ENCODE measurements around the gene PDC. TPM values are rescaled to one million over a fixed set of nuclear protein-coding genes. Genes with fewer than 3 reads are reported as not detected.
A peak's percentile ranks its signal among the peaks of the same experiment; 100 is the strongest.

The PDC gene
- total and polyA plus RNA-seq, 9 of the 15 experiments (the other 6 are each of a cell fraction or from before 2014, with no cell fraction given): not detected

DNA sequence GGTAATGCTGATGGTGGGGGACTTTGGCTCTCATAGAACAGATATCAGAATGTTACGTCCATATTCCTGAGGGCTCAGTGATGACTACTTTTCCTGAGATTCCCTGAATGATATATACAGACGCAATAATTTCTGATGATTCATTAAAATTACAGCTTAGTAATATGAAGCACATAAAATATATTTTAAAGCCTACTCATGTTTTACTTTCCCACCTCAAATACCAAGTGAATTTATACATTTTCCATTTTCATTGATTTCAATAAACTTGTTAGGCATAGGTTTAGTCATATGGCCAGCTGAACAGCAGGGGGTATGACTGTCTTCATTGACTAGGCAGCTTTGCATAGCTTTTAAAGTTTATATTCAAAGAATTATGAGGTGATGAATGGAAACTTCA lies 26.2 kb upstream of the PDC start:
- ATAC-seq: no peak
- CTCF ChIA-PET (ENCODE audit: low intra/inter-chr PET ratio): no interaction called here
- POLR2A ChIA-PET: no interaction called here

GRCh38 chr1:186486061-186486460 lies 25.1 kb upstream of the PDC start:
- ChIA-PET CTCF (ENCODE audit: low intra/inter-chr PET ratio) (no interaction called here), POLR2A (no interaction called here)
- FAIRE-seq (no peak), ATAC-seq (no peak), DNase-seq (ENCODE audit: extremely low read depth in 1 of 4, low spot score in 3 of 4) (no peak)
- H3K36me3 ChIP-seq (ENCODE audit: control insufficient read depth, insufficient read depth, low read length): no peaks in the 10 kb centered on the region
- WGBS (ENCODE audit: insufficient coverage, low coverage, missing lambda C conversion rate): 3% methylated on average over 1 of the region's 1 CpG
- no peaks in the 10 kb centered on the region for H3K79me2 ChIP-seq (ENCODE audit: control insufficient read depth, insufficient read depth, low read length)
- no peaks in the 10 kb centered on the region for H3K27me3 ChIP-seq (ENCODE audit: control insufficient read depth in 2 of 2, insufficient read depth in 2 of 2, low read length in 2 of 2)
- no peak overlapping the region for H2AFZ ChIP-seq (ENCODE audit: low read depth, low read length)
- H3K27ac ChIP-seq (ENCODE audit: extremely low read depth, low read depth, low read length): no peak overlapping the region
- no peak overlapping the region for H3K4me3 ChIP-seq
- intact Hi-C loops (cut with micrococcal nuclease) (no loop called here), in situ Hi-C loops (cut with MboI) (loop anchor here (10.0 kb wide), 1 partner anchor 499 kb away; no protein-coding TSS in a partner anchor)
- no peaks in the 10 kb centered on the region for H3K4me1 ChIP-seq (replicated peaks in 1 of 2; ENCODE audit: control insufficient read depth in 2 of 2, insufficient read depth in 2 of 2, low read length in 2 of 2)
- H3K9ac ChIP-seq (ENCODE audit: insufficient read depth in 1 of 2, low read depth in 2 of 2, low read length in 2 of 2): no peak overlapping the region
- no TSS peak for BruUV-seq (replicated peaks)
- no peak overlapping the region for H3K4me2 ChIP-seq (ENCODE audit: insufficient read depth, low read length)
- no peaks in the 10 kb centered on the region for H3K9me1 ChIP-seq (ENCODE audit: control insufficient read depth, insufficient read depth, low read length)
- no peaks in the 10 kb centered on the region for H4K20me1 ChIP-seq (replicated peaks; ENCODE audit: control insufficient read depth, insufficient read depth, low read length)
- no peaks in the 10 kb centered on the region for H3K9me3 ChIP-seq (replicated peaks; ENCODE audit: control insufficient read depth, insufficient read depth, low read depth, low read length)
- TF ChIP-seq ESRRB (CRISPR knock-in tag; IDR thresholded peaks at IDR 0.05; ENCODE audit: borderline replicate concordance): no peak
- TF ChIP-seq, protein P1, sequence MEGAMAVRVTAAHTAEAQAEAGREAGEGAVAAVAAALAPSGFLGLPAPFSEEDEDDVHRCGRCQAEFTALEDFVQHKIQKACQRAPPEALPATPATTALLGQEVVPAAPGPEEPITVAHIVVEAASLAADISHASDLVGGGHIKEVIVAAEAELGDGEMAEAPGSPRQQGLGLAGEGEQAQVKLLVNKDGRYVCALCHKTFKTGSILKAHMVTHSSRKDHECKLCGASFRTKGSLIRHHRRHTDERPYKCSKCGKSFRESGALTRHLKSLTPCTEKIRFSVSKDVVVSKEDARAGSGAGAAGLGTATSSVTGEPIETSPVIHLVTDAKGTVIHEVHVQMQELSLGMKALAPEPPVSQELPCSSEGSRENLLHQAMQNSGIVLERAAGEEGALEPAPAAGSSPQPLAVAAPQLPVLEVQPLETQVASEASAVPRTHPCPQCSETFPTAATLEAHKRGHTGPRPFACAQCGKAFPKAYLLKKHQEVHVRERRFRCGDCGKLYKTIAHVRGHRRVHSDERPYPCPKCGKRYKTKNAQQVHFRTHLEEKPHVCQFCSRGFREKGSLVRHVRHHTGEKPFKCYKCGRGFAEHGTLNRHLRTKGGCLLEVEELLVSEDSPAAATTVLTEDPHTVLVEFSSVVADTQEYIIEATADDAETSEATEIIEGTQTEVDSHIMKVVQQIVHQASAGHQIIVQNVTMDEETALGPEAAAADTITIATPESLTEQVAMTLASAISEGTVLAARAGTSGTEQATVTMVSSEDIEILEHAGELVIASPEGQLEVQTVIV (CRISPR knock-in tag; IDR thresholded peaks at IDR 0.05; ENCODE audit: borderline replicate concordance): no peak
- TF ChIP-seq, protein P2, sequence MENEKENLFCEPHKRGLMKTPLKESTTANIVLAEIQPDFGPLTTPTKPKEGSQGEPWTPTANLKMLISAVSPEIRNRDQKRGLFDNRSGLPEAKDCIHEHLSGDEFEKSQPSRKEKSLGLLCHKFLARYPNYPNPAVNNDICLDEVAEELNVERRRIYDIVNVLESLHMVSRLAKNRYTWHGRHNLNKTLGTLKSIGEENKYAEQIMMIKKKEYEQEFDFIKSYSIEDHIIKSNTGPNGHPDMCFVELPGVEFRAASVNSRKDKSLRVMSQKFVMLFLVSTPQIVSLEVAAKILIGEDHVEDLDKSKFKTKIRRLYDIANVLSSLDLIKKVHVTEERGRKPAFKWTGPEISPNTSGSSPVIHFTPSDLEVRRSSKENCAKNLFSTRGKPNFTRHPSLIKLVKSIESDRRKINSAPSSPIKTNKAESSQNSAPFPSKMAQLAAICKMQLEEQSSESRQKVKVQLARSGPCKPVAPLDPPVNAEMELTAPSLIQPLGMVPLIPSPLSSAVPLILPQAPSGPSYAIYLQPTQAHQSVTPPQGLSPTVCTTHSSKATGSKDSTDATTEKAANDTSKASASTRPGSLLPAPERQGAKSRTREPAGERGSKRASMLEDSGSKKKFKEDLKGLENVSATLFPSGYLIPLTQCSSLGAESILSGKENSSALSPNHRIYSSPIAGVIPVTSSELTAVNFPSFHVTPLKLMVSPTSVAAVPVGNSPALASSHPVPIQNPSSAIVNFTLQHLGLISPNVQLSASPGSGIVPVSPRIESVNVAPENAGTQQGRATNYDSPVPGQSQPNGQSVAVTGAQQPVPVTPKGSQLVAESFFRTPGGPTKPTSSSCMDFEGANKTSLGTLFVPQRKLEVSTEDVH (IDR thresholded peaks at IDR 0.05; ENCODE audit: low read depth, partially characterized antibody): no peak
- TF ChIP-seq RFX7 (CRISPR knock-in tag; IDR thresholded peaks at IDR 0.05): no peak
- TF ChIP-seq RBM25 (IDR thresholded peaks at IDR 0.05; ENCODE audit: low read depth, low read length, severe bottlenecking): no peak

More for the DNA sequence above, 26.2 kb upstream of the PDC start:
- peak; percentile 35; the same call in 1 of the 2 replicates for TF ChIP-seq ZNF316 (IDR thresholded peaks at IDR 0.05)
- TF ChIP-seq, protein P3, sequence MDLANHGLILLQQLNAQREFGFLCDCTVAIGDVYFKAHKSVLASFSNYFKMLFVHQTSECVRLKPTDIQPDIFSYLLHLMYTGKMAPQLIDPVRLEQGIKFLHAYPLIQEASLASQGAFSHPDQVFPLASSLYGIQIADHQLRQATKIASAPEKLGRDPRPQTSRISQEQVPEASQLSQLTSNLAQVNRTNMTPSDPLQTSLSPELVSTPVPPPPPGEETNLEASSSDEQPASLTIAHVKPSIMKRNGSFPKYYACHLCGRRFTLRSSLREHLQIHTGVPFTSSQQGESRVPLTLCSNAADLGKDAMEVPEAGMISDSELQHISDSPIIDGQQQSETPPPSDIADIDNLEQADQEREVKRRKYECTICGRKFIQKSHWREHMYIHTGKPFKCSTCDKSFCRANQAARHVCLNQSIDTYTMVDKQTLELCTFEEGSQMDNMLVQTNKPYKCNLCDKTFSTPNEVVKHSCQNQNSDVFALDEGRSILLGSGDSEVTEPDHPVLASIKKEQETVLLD (IDR thresholded peaks at IDR 0.05): no peak
- H3K9ac ChIP-seq (ENCODE audit: insufficient read depth in 1 of 2, low read depth in 2 of 2, low read length in 2 of 2): no peak overlapping the region
- no peaks in the 10 kb centered on the region for H3K27me3 ChIP-seq (ENCODE audit: control insufficient read depth in 2 of 2, insufficient read depth in 2 of 2, low read length in 2 of 2)
- no peaks in the 10 kb centered on the region for H3K36me3 ChIP-seq (ENCODE audit: control insufficient read depth, insufficient read depth, low read length)
- H3K79me2 ChIP-seq (ENCODE audit: control insufficient read depth, insufficient read depth, low read length): no peaks in the 10 kb centered on the region
- H3K9me3 ChIP-seq (replicated peaks; ENCODE audit: control insufficient read depth, insufficient read depth, low read depth, low read length): no peaks in the 10 kb centered on the region
- no peaks in the 10 kb centered on the region for H4K20me1 ChIP-seq (replicated peaks; ENCODE audit: control insufficient read depth, insufficient read depth, low read length)
- no peaks in the 10 kb centered on the region for H3K4me1 ChIP-seq (replicated peaks in 1 of 2; ENCODE audit: control insufficient read depth in 2 of 2, insufficient read depth in 2 of 2, low read length in 2 of 2)
- DNase-seq (ENCODE audit: extremely low read depth in 1 of 4, low spot score in 3 of 4) (no peak), FAIRE-seq (no peak)
- no TSS peak for BruUV-seq (replicated peaks)
- intact Hi-C loops (cut with micrococcal nuclease) (no loop called here), in situ Hi-C loops (cut with MboI) (loop anchor here (10.0 kb wide), 1 partner anchor 498 kb away; no protein-coding TSS in a partner anchor)
- no peaks in the 10 kb centered on the region for H3K9me1 ChIP-seq (ENCODE audit: control insufficient read depth, insufficient read depth, low read length)
- H3K4me2 ChIP-seq (ENCODE audit: insufficient read depth, low read length): no peak overlapping the region
- no peak overlapping the region for H3K27ac ChIP-seq (ENCODE audit: extremely low read depth, low read depth, low read length)
- H3K4me3 ChIP-seq: no peak overlapping the region
- no peak overlapping the region for H2AFZ ChIP-seq (ENCODE audit: low read depth, low read length)
- 4% methylated on average over 2 of the region's 2 CpGs for WGBS (ENCODE audit: insufficient coverage, low coverage, missing lambda C conversion rate)
